ENCODE data around the gene SLC29A1.

- TF ChIP-seq CTCF (IDR thresholded peaks at IDR 0.05) (no peak), POLR2A (IDR thresholded peaks at IDR 0.05) (no peak), POLR2AphosphoS5 (IDR thresholded peaks at IDR 0.05) (no peak)
These were observed 42.5 kb upstream of the SLC29A1 start for GRCh38 chr6:44180886-44181285.

Measured in breast epithelium (tissue), 3 donors.